Measurements from ENCODE around the gene SLC37A4.
A peak's percentile ranks its signal among the peaks of the same experiment; 100 is the strongest.

GRCh38 chr11:119016216-119017009, 14.3 kb downstream of the SLC37A4 start:
- TF ChIP-seq POLR2AphosphoS5 (IDR thresholded peaks at IDR 0.05; ENCODE audit: low read depth, low read length) (no peak), POLR2A (IDR thresholded peaks at IDR 0.05; ENCODE audit: low read depth, low read length) (0 out of 2 replicates have a peak, but pooled peaks have one; percentile 41), TAF1 (IDR thresholded peaks at IDR 0.05; ENCODE audit: borderline replicate concordance, low read depth, low read length) (no peak)

All from GM12892 (cell line).